K562 (cell line): ENCODE results near the gene FBXW10. TPM values are rescaled to one million over a fixed set of nuclear protein-coding genes. Genes with fewer than 3 reads are reported as not detected.
"Not testable (repeated sequence)": the region's sequence is repeated elsewhere in the genome, so short reads cannot be mapped to it uniquely, and the experiment has no call there.

Experiments
- ATF4 ChIP-seq: fragments of 450-650 bp; formaldehyde crosslinking; IDR thresholded peaks from 2 replicates; pipeline ENCODE4 v1.4.0; 2022; ENCODE audit warnings: mild to moderate bottlenecking, moderate library complexity
- CTCF ChIP-seq, 3 experiments: IDR thresholded peaks in 2 of 3; conservative IDR thresholded peaks in 1 of 3; 2 replicates each; pipeline ENCODE4 v1.5.1; 2011 to 2012; ENCODE audit warnings: low read length in 3 of 3, mild to moderate bottlenecking in 3 of 3, control low read depth in 2 of 3, improper control_type of control experiment in 1 of 3, inconsistent platforms in 1 of 3, low read depth in 1 of 3, mixed read lengths in 1 of 3, moderate library complexity in 1 of 3; ENCODE audit not compliant: insufficient read depth in 2 of 3
- HDAC2 ChIP-seq: fragments of 450-650 bp; IDR thresholded peaks from 2 replicates; pipeline ENCODE4 v1.6.1; 2016; ENCODE audit warnings: mild to moderate bottlenecking
- NR4A1 ChIP-seq, 2 experiments: fragments of 250-450 bp in 1 of 2; fragments of 450-650 bp in 1 of 2; sonication (Bioruptor Pico) in 1 of 2; IDR thresholded peaks; 2 replicates each; pipeline versions ENCODE4 v1.4.0 to v1.6.1; 2016 to 2020; ENCODE audit warnings: mild to moderate bottlenecking in 2 of 2, missing compliant biosample characterization in 1 of 2, missing genetic modification characterization in 1 of 2, moderate library complexity in 1 of 2
- PTRF ChIP-seq: fragments of 450-650 bp; IDR thresholded peaks from 2 replicates; pipeline ENCODE4 v1.6.1; 2016; ENCODE audit warnings: mild to moderate bottlenecking, missing genetic modification characterization, missing compliant biosample characterization
- PYGO2 ChIP-seq: fragments of 450-650 bp; IDR thresholded peaks from 2 replicates; pipeline ENCODE4 v1.6.1; 2016; ENCODE audit warnings: mild to moderate bottlenecking, missing genetic modification characterization, moderate library complexity, missing compliant biosample characterization
- RAD21 ChIP-seq, 2 experiments: fragments of 250-450 bp in 1 of 2; fragments of 450-650 bp in 1 of 2; sonication (Bioruptor Pico) in 1 of 2; formaldehyde crosslinking in 1 of 2; IDR thresholded peaks in 1 of 2; conservative IDR thresholded peaks in 1 of 2; 2 replicates each; pipeline versions ENCODE4 v1.4.0 to v1.8.0; 2020 to 2022; ENCODE audit warnings: mild to moderate bottlenecking in 2 of 2, moderate library complexity in 1 of 2
- REST ChIP-seq, 2 experiments: fragments of 450-650 bp; formaldehyde crosslinking in 1 of 2; IDR thresholded peaks; 2 replicates each; pipeline versions ENCODE4 v1.4.0 to v1.6.1; 2014 to 2020; ENCODE audit warnings: mild to moderate bottlenecking in 2 of 2, borderline replicate concordance in 1 of 2, low read depth in 1 of 2
- ZBTB9 ChIP-seq: fragments of 450-650 bp; formaldehyde crosslinking; IDR thresholded peaks from 2 replicates; pipeline ENCODE4 v1.4.0; 2020; ENCODE audit warnings: mild to moderate bottlenecking, moderate library complexity
- ZKSCAN8 ChIP-seq: fragments of 200-800 bp; sonication (Bioruptor generic); IDR thresholded peaks from 2 replicates; pipeline ENCODE4 v1.6.1; 2016; ENCODE audit warnings: missing genetic modification characterization, missing compliant biosample characterization
- ZNF41 ChIP-seq: fragments of 250-450 bp; sonication (Bioruptor Pico); conservative IDR thresholded peaks from 2 replicates; pipeline ENCODE4 v1.4.0; 2020; ENCODE audit warnings: mild to moderate bottlenecking
- ZNF589 ChIP-seq: fragments of 200-800 bp; sonication (Bioruptor generic); IDR thresholded peaks from 2 replicates; pipeline ENCODE4 v1.6.1; 2016; ENCODE audit warnings: low read depth, missing genetic modification characterization, missing compliant biosample characterization
- polyA plus RNA-seq, 8 experiments: library from polyadenylated mRNA; depleted of rRNA in 4 of 8; stranded (reverse) in 5 of 8; unstranded in 3 of 8; fragments of >200 nt; fragmentation: Nextera tagmentation in 2 of 8; fragmentation: Illumina TruSeq in 1 of 8; extraction: Ambion mirVana in 2 of 8; extraction: Trizol in 1 of 8; gene quantifications; 2 replicates each; pipeline versions ENCODE4 v1.2.1 to v1.2.3, GENCODE V29; 2011 to 2014; ENCODE audit warnings: inconsistent platforms in 1 of 8, missing spikeins in 1 of 8
- total RNA-seq, 7 experiments: library from RNA; depleted of rRNA in 6 of 7; stranded (reverse); fragments of >200 nt in 6 of 7; fragmentation: Illumina TruSeq in 2 of 7; extraction: Trizol in 2 of 7; gene quantifications; 2 replicates each; pipeline versions ENCODE4 v1.2.1 to v1.2.3, GENCODE V29; 2011 to 2021; ENCODE audit warnings: low replicate concordance in 1 of 7

Gene FBXW10
- total and polyA plus RNA-seq, 9 of the 15 experiments (the other 6 are each of a cell fraction or from before 2014, with no cell fraction given): not detected

- TF ChIP-seq REST (IDR thresholded peaks at IDR 0.05; ENCODE audit: borderline replicate concordance): peak; percentile 30
- TF ChIP-seq REST (CRISPR knock-in tag; IDR thresholded peaks at IDR 0.05; ENCODE audit: low read depth); NR4A1 (CRISPR knock-in tag; IDR thresholded peaks at IDR 0.05): not testable (repeated sequence)
- peak; percentile 77 for TF ChIP-seq ATF4 (CRISPR knock-in tag)
- TF ChIP-seq CTCF (IDR thresholded peaks at IDR 0.05 in 2 of 3, conservative IDR thresholded peaks at IDR 0.05 in 1 of 3; ENCODE audit: insufficient read depth in 2 of 3, low read depth in 1 of 3, low read length in 3 of 3): peak; percentile 21 to 39 (median 37); a peak in 4 of 6 replicates
- TF ChIP-seq ZKSCAN8 (CRISPR knock-in tag): peak; percentile 58; the same call in 1 of the 2 replicates
- TF ChIP-seq ZNF41 (CRISPR knock-in tag): peak; percentile 70; the same call in 1 of the 2 replicates
- peak; percentile 78 for TF ChIP-seq PYGO2 (tag)
- 0 out of 2 replicates have a peak, but pooled peaks have one; percentile 20 for TF ChIP-seq HDAC2
- TF ChIP-seq RAD21 (CRISPR knock-in tag; conservative IDR thresholded peaks at IDR 0.05 in 1 of 2, IDR thresholded peaks at IDR 0.05 in 1 of 2): peak; percentile 39 to 55
- peak; percentile 86; the same call in 1 of the 2 replicates for TF ChIP-seq ZNF589 (CRISPR knock-in tag)
- peak; percentile 94 for TF ChIP-seq NR4A1 (tag; IDR thresholded peaks at IDR 0.05)
- TF ChIP-seq PTRF (tag): peak; percentile 70; the same call in 1 of the 2 replicates
- peak; percentile 93 for TF ChIP-seq ZBTB9 (CRISPR knock-in tag)
Observed at GRCh38 chr17:18816489-18817371, 72.9 kb downstream of the FBXW10 start (continued).
